Adipocyte (in vitro differentiated cells): ENCODE measurements around the gene PSMD13.

Experiments
- DNase-seq: peaks from one replicate; pipeline ENCODE4 v3.0.0-alpha.2; 2015; ENCODE audit warnings: low read depth
- H3K27me3 ChIP-seq: replicated peaks from 2 replicates; pipeline ENCODE4 v1.7.0; 2013; ENCODE audit warnings: mild to moderate bottlenecking, low read length, moderate library complexity; ENCODE audit not compliant: control insufficient read depth, insufficient read depth
- H3K36me3 ChIP-seq: 2 replicates; pipeline ENCODE4 v1.7.0; 2013; ENCODE audit warnings: low read length, mild to moderate bottlenecking, moderate library complexity; ENCODE audit not compliant: control insufficient read depth, insufficient read depth, severe bottlenecking
- H3K4me1 ChIP-seq: 2 replicates; pipeline ENCODE4 v1.7.0; 2013; ENCODE audit warnings: mild to moderate bottlenecking, low read length, moderate library complexity; ENCODE audit not compliant: control insufficient read depth, insufficient read depth
- H3K4me3 ChIP-seq: 2 replicates; pipeline ENCODE4 v1.7.0; 2013; ENCODE audit warnings: mild to moderate bottlenecking, low read length, moderate library complexity
- H3K9ac ChIP-seq: 2 replicates; pipeline ENCODE4 v1.7.0; 2013; ENCODE audit warnings: mild to moderate bottlenecking, low read length, moderate library complexity
- H3K9me3 ChIP-seq: 2 replicates; pipeline ENCODE4 v1.7.0; 2013; ENCODE audit warnings: mild to moderate bottlenecking, low read length, moderate library complexity; ENCODE audit not compliant: control insufficient read depth

The PSMD13 gene

DNA sequence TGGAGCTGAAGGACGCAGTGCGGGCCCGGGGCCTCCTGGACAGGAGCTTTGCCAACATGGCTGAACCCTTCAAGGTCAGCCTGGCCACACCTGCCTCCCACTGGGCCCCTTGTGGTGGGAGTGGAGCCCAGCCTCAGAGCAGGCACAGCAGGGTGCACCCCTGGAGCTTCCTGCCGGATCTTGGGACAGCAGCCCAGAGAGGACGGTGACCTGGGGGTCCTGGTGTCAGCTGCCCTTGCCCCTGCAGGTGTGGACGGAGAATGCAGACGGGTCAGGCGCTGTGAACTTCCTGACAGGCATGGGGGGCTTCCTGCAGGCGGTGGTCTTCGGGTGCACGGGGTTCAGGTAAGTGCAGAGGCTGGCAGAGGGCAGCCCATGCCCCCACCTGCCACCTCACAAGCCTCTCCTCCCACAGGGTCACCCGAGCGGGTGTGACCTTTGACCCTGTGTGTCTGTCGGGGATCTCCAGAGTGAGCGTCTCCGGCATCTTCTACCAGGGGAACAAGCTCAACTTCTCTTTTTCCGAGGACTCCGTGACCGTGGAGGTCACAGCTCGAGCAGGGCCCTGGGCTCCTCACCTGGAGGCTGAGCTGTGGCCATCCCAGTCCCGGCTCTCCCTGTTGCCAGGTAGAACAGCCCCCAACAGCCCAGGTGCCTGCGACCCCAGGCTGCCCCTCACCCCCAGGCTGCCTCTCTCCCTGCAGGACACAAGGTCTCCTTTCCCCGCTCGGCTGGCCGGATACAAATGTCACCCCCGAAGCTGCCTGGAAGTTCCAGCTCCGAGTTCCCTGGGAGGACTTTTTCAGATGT, 57.3 kb downstream of the PSMD13 start:
- H3K9ac ChIP-seq: no peak overlapping the region
- no peaks in the 10 kb centered on the region for H3K36me3 ChIP-seq
- no peak overlapping the region for H3K4me3 ChIP-seq
- H3K27me3 ChIP-seq: peaks cover 10% of the 10 kb centered on the region
- DNase-seq: no peak
- H3K9me3 ChIP-seq: no peaks in the 10 kb centered on the region
- H3K4me1 ChIP-seq: peaks cover 8% of the 10 kb centered on the region

DNA sequence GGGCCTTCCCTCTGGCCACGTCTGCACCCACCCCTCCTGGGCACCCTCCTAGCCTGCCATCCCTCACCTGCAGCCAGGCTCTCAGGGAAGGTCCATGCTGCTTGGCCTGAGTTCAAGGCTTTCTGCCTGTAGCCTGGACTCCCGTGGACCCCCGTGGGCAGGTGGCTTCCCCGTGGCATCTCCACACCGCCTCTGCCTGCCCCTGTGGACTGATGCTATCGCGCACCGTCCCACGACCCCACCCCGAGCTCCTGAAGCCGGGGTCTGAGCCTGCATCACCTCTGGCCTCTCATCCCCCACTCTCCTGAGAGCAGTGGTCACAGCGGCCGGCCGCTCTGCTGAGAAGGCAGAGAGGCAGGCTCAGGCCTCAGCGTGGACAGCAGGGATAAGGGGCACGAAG, 58.0 kb downstream of the PSMD13 start:
- H3K9me3 ChIP-seq: no peaks in the 10 kb centered on the region
- H3K27me3 ChIP-seq: peaks cover 10% of the 10 kb centered on the region
- H3K4me3 ChIP-seq: no peak overlapping the region
- no peaks in the 10 kb centered on the region for H3K36me3 ChIP-seq
- H3K4me1 ChIP-seq: peaks cover 8% of the 10 kb centered on the region
- DNase-seq: no peak
- H3K9ac ChIP-seq: no peak overlapping the region

DNA sequence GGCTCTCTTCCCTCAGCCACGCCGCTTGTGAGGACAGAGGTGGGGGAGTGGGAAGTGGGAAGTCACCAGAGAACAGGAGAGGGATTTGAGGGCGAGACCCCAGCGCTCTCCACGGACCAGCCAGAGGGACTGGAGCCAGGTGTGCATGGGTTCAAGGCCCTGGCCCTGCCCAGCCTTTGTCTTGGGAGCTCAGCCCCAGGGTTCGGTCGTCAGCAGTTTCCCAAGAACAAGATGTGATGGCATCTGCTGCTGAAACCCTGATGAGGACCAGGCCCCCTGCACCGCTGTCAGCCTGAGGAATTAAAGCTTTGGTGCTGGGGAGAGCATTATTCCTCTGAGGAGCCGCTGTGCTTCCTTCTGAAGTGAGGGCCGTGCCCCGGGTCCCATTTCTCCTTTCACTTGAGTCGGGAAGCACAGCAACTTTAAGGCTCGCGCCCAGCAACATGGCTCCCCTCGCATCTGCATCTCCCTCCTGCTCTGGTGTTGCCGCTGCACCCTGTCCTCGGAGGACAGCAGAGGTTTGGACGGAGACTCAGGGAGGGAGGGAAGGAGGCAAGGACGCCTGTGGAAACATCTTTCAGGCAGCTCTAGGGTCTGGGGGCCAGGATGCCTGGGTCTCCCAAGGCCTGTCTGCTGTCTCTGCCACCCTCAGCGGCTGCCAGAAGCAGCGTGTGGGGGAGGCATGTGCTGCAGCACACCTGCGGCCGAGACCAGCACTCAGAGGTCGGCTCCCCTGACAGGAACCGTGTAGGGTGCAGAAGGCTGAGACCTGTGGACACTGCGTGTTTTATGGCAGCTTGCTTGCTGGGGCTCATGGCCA, 58.8 kb downstream of the PSMD13 start:
- no peaks in the 10 kb centered on the region for H3K36me3 ChIP-seq
- no peak for DNase-seq

DNA sequence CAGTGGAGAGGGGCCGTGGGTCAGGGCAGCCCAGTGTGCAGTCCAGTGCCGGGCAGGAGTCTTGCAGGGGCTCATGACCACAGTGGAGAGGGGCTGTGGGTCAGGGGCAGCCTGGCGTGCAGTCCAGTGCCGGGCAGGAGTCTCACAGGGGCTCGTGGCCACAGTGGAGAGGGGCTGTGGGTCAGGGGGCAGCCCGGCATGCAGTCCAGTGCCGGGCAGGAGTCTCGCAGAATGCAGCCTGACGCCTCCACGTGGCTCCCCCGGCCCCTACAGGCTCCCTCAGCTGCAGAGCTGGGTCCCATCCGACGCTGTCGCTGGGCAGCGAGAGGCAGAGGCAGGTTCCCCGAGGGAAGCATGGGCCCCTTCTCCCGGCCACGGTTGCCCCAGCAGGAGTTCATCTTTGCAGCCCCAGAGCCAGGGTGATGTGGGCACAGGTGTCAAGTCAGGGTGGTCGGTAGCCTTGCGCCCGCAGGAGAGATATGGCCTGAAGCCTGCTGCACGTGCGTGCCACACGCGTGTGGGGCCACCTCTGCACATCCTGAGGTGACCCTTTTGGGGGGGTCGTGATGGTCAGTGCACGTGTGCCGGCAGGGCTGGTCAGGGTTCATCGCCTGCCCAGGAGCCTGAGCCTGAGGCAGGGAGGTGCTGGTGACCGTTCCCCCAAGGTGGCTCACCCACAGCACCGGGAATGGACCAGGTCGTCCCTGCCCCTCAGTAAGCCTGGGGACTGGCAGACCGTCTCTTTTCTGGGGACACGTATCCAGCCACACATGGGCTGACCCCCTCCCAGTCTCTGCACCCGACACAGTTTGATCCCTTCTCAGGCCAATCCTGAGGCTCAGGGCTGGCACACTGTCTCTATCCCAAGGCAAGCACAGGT, 59.6 kb downstream of the PSMD13 start:
- H3K4me3 ChIP-seq: no peak overlapping the region
- H3K9ac ChIP-seq: no peak overlapping the region
- peaks cover 21% of the 10 kb centered on the region for H3K27me3 ChIP-seq
- no peak for DNase-seq
- no peaks in the 10 kb centered on the region for H3K36me3 ChIP-seq
- peaks cover 8% of the 10 kb centered on the region for H3K4me1 ChIP-seq
- H3K9me3 ChIP-seq: no peaks in the 10 kb centered on the region

More for the DNA sequence above, 58.8 kb downstream of the PSMD13 start:
- H3K4me3 ChIP-seq: no peak overlapping the region
- H3K4me1 ChIP-seq: peaks cover 8% of the 10 kb centered on the region
- peaks cover 18% of the 10 kb centered on the region for H3K27me3 ChIP-seq
- H3K9me3 ChIP-seq: no peaks in the 10 kb centered on the region
- H3K9ac ChIP-seq: no peak overlapping the region

DNA sequence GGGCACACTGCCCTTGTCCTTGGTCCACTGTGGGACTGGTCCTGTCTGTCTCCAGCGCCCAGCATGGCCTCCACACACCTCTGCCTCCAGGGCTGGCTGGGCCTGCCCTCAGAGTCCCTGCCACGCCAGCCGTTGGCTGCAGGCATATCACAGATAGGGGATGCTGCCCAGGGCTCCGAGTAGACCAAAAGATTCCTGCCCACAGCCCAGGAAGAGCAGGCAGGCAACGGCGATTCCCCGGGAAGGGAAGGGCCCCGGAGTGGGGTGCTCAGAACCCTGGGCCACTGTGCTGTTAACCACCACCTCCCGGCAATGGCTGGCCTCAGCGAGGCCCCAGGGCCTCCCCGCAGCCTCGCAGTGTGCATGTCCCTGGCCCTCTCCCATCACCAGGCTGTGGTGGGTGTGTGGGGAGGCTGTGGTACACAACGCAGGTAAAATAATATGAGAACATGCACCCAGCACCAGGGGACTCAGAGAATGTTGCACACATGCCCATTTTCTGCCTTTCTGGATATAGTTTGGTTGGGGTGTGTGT, 60.3 kb downstream of the PSMD13 start:
- DNase-seq: no peak
- H3K9me3 ChIP-seq: no peaks in the 10 kb centered on the region
- no peak overlapping the region for H3K9ac ChIP-seq
- H3K36me3 ChIP-seq: no peaks in the 10 kb centered on the region
- peaks cover 21% of the 10 kb centered on the region for H3K27me3 ChIP-seq
- peaks cover 8% of the 10 kb centered on the region for H3K4me1 ChIP-seq
- H3K4me3 ChIP-seq: no peak overlapping the region

DNA sequence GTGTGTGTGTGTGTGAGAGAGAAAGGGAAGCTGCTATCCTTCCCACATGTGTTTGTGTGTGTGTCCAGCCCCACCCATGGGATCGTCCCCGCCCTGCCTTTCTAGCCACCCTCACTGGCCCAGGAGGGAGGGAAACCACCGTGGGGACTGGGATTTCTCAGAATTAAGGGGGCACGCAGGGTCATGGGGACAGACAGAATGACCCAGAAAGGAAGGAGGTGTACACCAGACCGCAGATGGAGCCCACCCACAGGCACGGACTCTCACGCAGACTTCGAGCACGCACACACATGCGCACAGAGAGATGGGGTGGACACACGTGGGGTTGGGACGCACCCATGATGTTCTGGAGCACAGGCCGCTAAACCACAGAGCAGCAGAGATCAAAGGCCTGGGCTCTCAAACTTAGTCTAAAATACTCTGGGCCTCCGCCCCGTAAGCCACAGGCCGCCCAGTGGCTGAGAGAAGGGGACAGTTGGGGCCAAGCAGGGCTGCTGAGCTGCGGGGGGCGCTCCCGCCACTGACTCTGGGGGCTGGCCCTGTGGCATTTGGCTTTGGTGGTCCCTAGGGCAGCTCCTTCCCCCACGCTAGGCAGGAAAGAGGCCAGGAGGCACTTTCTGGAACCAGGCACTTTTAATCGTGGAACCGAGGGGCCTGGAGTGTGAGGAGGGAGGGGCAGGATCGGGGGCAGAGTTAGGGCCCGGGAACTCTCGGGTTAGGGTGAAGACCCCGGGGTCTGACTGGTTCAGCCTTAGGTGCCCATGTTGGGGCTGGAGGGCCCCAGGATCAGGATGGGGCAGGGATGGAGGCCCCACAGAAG, 61.0 kb downstream of the PSMD13 start:
- DNase-seq: no peak
- Histone ChIP-seq H3K27me3 (peaks cover 21% of the 10 kb centered on the region), H3K4me1 (peaks cover 8% of the 10 kb centered on the region), H3K36me3 (no peaks in the 10 kb centered on the region), H3K4me3 (no peak overlapping the region), H3K9ac (peak overlapping the region; percentile 42), H3K9me3 (no peaks in the 10 kb centered on the region)

DNA sequence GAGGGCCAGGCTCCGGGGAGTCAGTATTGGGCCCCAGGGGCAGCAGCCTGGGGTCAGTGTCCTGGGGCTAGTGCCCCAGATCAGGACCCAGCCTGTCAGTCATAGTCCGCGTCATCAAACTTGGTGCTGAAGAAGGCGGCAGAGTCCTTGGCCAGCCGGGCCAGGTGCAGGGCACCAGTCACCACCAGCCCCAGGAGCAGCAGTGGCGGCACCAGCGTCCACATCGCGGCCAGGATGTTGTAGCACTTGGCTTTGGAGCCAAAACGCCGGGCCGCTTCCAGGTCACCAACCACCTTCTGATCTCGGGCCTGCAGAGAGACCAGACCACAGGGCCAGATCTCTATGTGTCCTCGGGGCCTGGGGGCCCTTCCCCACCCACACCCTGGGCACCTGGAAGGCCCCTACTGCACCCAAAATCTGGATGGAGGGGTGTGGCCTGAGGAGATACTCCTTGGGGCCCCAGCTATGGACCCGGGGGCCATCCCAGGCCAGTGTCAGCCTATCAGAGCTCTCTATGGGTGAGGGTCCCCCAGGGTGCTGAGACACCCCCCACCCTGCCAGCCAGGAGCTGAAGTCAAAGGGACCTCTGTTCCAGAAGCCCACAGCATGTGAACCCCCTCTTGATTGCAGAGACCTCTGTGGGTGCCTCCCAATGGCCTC, 61.8 kb downstream of the PSMD13 start:
- Histone ChIP-seq H3K4me1 (peaks cover 8% of the 10 kb centered on the region), H3K4me3 (no peak overlapping the region), H3K27me3 (peaks cover 21% of the 10 kb centered on the region), H3K36me3 (no peaks in the 10 kb centered on the region), H3K9ac (no peak overlapping the region), H3K9me3 (no peaks in the 10 kb centered on the region)
- no peak for DNase-seq

DNA sequence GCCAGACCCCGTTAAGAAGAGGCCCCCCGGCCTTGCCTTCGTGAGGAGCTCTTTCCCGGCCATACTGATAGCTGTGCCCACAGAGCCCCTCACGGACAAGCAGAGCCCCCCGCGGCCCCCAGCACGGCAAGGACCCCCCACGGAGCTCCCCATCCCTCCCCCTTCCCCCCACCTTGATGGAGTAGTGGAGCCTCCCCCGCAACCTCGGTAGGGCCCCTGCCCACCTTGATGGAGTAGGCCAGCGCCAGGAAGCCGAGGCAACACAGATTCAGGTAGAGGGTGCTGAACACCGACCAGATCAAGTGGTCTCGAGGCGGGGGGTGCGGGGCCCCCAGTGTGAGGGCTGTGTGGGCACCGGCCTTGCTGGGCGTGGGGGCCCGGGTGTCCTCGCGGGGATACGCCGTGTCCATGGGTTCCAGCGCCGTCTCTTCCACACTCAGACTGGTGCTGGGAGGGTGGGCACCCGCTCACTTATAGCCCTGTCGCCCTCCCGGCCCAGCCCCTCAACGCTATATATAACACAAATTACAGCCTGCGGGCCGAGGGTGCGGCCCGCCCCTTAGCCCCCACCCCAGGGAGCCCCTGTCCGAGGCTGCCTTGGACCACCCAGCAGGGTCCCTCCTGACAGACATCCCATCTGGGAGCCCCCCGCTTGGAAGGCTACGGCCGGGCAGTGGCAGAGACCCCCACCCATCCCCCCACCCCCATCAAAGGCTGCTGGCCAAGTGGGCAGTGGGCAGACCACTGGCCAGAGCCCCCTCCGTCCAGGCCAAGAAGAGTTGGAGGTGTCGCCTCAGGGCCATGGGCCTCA, 62.5 kb downstream of the PSMD13 start, which contains the start of gene IFITM5:
Gene IFITM5 (minus strand): TSS at position 446 of the 811 bp plus-strand sequence. CDS start 36 bp downstream, at position 410.
- no peak for DNase-seq
- Histone ChIP-seq H3K9ac (no peak within 1 kb of the TSS), H3K4me3 (no peak within 1 kb of the TSS), H3K27me3 (peaks cover 21% of the 10 kb centered on the region), H3K9me3 (no peaks in the 10 kb centered on the region), H3K4me1 (peaks cover 8% of the 10 kb centered on the region), H3K36me3 (no peaks in the 10 kb centered on the region)

DNA sequence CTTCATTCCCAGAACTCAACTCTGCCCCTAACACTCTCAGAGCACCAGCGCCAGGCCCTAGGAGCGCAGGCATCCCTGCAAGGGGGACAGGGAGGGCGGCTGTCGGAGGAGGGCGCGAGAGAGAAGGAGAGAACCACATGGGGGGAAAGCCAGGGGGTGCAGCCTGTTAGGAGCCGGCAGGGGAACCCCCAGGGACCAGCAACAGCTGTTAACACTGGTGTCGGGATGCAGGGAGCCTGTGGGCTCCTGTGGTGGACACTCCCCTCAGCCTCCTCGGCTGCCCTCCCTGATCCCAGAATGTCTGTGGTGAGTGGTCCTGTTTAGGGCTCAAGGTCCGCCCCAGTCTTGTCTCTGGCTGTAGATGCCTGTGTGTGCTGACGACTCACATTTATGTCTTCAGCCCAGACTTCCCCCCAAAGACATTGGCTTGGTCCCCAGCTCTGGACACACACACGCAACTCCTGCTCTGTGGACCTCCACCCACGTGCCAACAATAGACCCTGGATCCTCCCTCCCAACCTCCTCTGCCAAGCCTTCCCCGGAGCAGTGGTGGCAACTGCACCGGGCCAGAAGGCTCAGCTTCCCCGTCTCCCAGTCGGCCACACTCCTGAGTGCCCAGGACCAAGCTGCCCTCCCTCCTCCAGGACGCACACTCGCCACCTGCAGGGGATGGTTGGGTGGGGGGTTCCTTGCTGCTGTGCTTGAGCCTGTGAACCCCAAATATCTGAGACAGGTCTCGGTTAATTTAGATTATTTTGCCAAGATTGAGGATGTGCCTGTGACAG, 63.4 kb downstream of the PSMD13 start:
- H3K9ac ChIP-seq: no peak overlapping the region
- DNase-seq: no peak
- H3K27me3 ChIP-seq: peaks cover 21% of the 10 kb centered on the region
- H3K4me3 ChIP-seq: no peak overlapping the region
- no peaks in the 10 kb centered on the region for H3K36me3 ChIP-seq
- peaks cover 8% of the 10 kb centered on the region for H3K4me1 ChIP-seq
- no peaks in the 10 kb centered on the region for H3K9me3 ChIP-seq
